ENCODE results near the gene S100B. TPM values are rescaled to one million over a fixed set of nuclear protein-coding genes. Genes with fewer than 3 reads are reported as not detected.
"Not testable (repeated sequence)": the region's sequence is repeated elsewhere in the genome, so short reads cannot be mapped to it uniquely, and the experiment has no call there.

Gene S100B
- total and polyA plus RNA-seq, 2 donors from 2014 or later = 2.6 to 6.9 TPM

GRCh38 chr21:46585191-46585953, 19.5 kb downstream of the S100B start:
- peaks cover 0 to 3% (median 0%) of the 10 kb centered on the region in 3 donors for H3K36me3 ChIP-seq (ENCODE audit: control insufficient read depth in 2 of 3, insufficient read depth in 3 of 3, low read length in 3 of 3)
- H3K4me1 ChIP-seq (ENCODE audit: control insufficient read depth in 2 of 3, insufficient read depth in 2 of 3, low read depth in 1 of 3, low read length in 3 of 3) = no peaks in the 10 kb centered on the region
- no peaks in the 10 kb centered on the region for H3K27me3 ChIP-seq (ENCODE audit: control insufficient read depth, insufficient read depth, low read length)
- H3K9ac ChIP-seq (ENCODE audit: low read length in 3 of 3) = no peak overlapping the region
- peaks cover 0 to 34% (median under 1%) of the 10 kb centered on the region in 3 donors for H3K9me3 ChIP-seq (ENCODE audit: control insufficient read depth in 2 of 3, insufficient read depth in 1 of 3, low read length in 3 of 3)
- FAIRE-seq = no peak
- TF ChIP-seq CTCF (IDR thresholded peaks at IDR 0.05; ENCODE audit: borderline replicate concordance, extremely low read depth, insufficient read depth) = no peak
- intact Hi-C loops (cut with DNase I) = no loop called here
- DNase-seq = no peak
- no peak overlapping the region for H3K27ac ChIP-seq (ENCODE audit: low read depth in 2 of 2, low read length in 2 of 2)
- no peak overlapping the region for H3K4me3 ChIP-seq (ENCODE audit: low read length in 3 of 3)

- Histone ChIP-seq H3K9me3 (ENCODE audit: control insufficient read depth in 2 of 3, insufficient read depth in 1 of 3, low read length in 3 of 3) (peaks cover 0 to 43% (median 1%) of the 10 kb centered on the region in 3 donors), H3K4me3 (ENCODE audit: low read length in 3 of 3) (no peak overlapping the region), H3K27ac (ENCODE audit: low read depth in 2 of 2, low read length in 2 of 2) (no peak overlapping the region), H3K27me3 (ENCODE audit: control insufficient read depth, insufficient read depth, low read length) (no peaks in the 10 kb centered on the region), H3K9ac (ENCODE audit: low read length in 3 of 3) (no peak overlapping the region), H3K4me1 (ENCODE audit: control insufficient read depth in 2 of 3, insufficient read depth in 2 of 3, low read depth in 1 of 3, low read length in 3 of 3) (no peaks in the 10 kb centered on the region), H3K36me3 (ENCODE audit: control insufficient read depth in 2 of 3, insufficient read depth in 3 of 3, low read length in 3 of 3) (peaks cover 0 to 3% (median 0%) of the 10 kb centered on the region in 3 donors)
- intact Hi-C loops (cut with DNase I) = no loop called here
- FAIRE-seq (no peak), DNase-seq (no peak)
- TF ChIP-seq CTCF (IDR thresholded peaks at IDR 0.05; ENCODE audit: borderline replicate concordance, extremely low read depth, insufficient read depth) = no peak
Observed at GRCh38 chr21:46581780-46582307, 23.0 kb downstream of the S100B start.

- H3K27me3 ChIP-seq (ENCODE audit: control insufficient read depth, insufficient read depth, low read length); H3K36me3 ChIP-seq (ENCODE audit: control insufficient read depth in 2 of 3, insufficient read depth in 3 of 3, low read length in 3 of 3); H3K4me3 ChIP-seq (ENCODE audit: low read length in 3 of 3); intact Hi-C loops (cut with DNase I); FAIRE-seq; H3K4me1 ChIP-seq (ENCODE audit: control insufficient read depth in 2 of 3, insufficient read depth in 2 of 3, low read depth in 1 of 3, low read length in 3 of 3); DNase-seq; H3K27ac ChIP-seq (ENCODE audit: low read depth in 2 of 2, low read length in 2 of 2); H3K9ac ChIP-seq (ENCODE audit: low read length in 3 of 3): not testable (repeated sequence)
- peaks cover 0 to 37% (median 1%) of the 10 kb centered on the region in 3 donors for H3K9me3 ChIP-seq (ENCODE audit: control insufficient read depth in 2 of 3, insufficient read depth in 1 of 3, low read length in 3 of 3)
Observed at GRCh38 chr21:46579394-46579793, 25.5 kb downstream of the S100B start.

GRCh38 chr21:46577786-46578185, 27.1 kb downstream of the S100B start:
- H3K9ac ChIP-seq (ENCODE audit: low read length in 3 of 3); H3K4me3 ChIP-seq (ENCODE audit: low read length in 3 of 3); intact Hi-C loops (cut with DNase I); FAIRE-seq; H3K27me3 ChIP-seq (ENCODE audit: control insufficient read depth, insufficient read depth, low read length); H3K36me3 ChIP-seq (ENCODE audit: control insufficient read depth in 2 of 3, insufficient read depth in 3 of 3, low read length in 3 of 3); H3K4me1 ChIP-seq (ENCODE audit: control insufficient read depth in 2 of 3, insufficient read depth in 2 of 3, low read depth in 1 of 3, low read length in 3 of 3); DNase-seq; H3K27ac ChIP-seq (ENCODE audit: low read depth in 2 of 2, low read length in 2 of 2): not testable (repeated sequence)
- peaks cover 0 to 35% (median 1%) of the 10 kb centered on the region in 3 donors for H3K9me3 ChIP-seq (ENCODE audit: control insufficient read depth in 2 of 3, insufficient read depth in 1 of 3, low read length in 3 of 3)

Measured in kidney (tissue), 14 donors.